GM12878 (cell line): ENCODE results near the gene CATSPER1. TPM values are rescaled to one million over a fixed set of nuclear protein-coding genes. Genes with fewer than 3 reads are reported as not detected.

Source experiments
- ATAC-seq: fragments of 200-7000 bp; cut with Tn5 transposase; 3 replicates; pipeline ENCODE4 v1.9.1; 2020; ENCODE audit warnings: mild to moderate bottlenecking, moderate library complexity
- BruUV-seq: library from RNA; stranded (reverse); fragments of 400-500 nt; replicated peaks from 2 replicates; lab custom pipeline; 2021; lab: Mats Ljungman, UMichigan
- CTCF ChIA-PET: fragments of 300-600 bp; sonication (Branson Sonifier 250); formaldehyde crosslinking; extraction: SDS; loops from one replicate; lab custom pipeline; 2021; ENCODE audit warnings: inconsistent platforms; lab: Yijun Ruan, JAX
- POLR2A ChIA-PET: fragments of 350-600 bp; formaldehyde crosslinking; extraction: SDS; loops from one replicate; lab custom pipeline; 2021; ENCODE audit warnings: inconsistent platforms; lab: Charles Lee
- RAD21 ChIA-PET: fragments of 300-600 bp; sonication (Branson Sonifier 250); formaldehyde crosslinking; loops from one replicate; lab custom pipeline; 2023; ENCODE audit warnings: antibody characterized with exemption; ENCODE audit not compliant: unreplicated experiment; lab: Charles Lee
- SMC1A ChIA-PET: fragments of 300-600 bp; sonication (Branson Sonifier 250); formaldehyde crosslinking; loops from one replicate; lab custom pipeline; 2023; ENCODE audit not compliant: unreplicated experiment, uncharacterized antibody; lab: Charles Lee
- DNase-seq: peaks from one replicate; pipeline ENCODE4 v3.0.0-alpha.2; 2011; ENCODE audit warnings: low read depth, low spot score
- FAIRE-seq: peaks from 3 replicates; lab custom pipeline; 2011; peaks lifted over from hg19 to GRCh38; lab: Jason Lieb, UNC
- H2AFZ ChIP-seq: 2 replicates; pipeline ENCODE4 v1.6.0; 2011; ENCODE audit warnings: low read depth, low read length, control low read depth; ENCODE audit not compliant: control insufficient read depth
- H3K27ac ChIP-seq: 2 replicates; pipeline ENCODE4 v1.5.1; 2011; ENCODE audit warnings: control low read depth; ENCODE audit not compliant: control insufficient read depth, insufficient read depth
- H3K27me3 ChIP-seq, 2 experiments: replicated peaks in 1 of 2; 2 replicates each; pipeline versions ENCODE4 v1.6.0 to v1.6.1; 2011; ENCODE audit warnings: low read length in 1 of 2; ENCODE audit not compliant: control insufficient read depth in 2 of 2, insufficient read depth in 2 of 2
- H3K36me3 ChIP-seq, 2 experiments: 2 replicates each; pipeline ENCODE4 v1.5.1; 2011; ENCODE audit warnings: low read length in 1 of 2; ENCODE audit not compliant: control insufficient read depth in 2 of 2, insufficient read depth in 2 of 2
- H3K4me1 ChIP-seq: 2 replicates; pipeline ENCODE4 v1.6.1; 2011; ENCODE audit warnings: mild to moderate bottlenecking, low read length, moderate library complexity, mixed read lengths; ENCODE audit not compliant: control insufficient read depth, insufficient read depth
- H3K4me2 ChIP-seq: 2 replicates; pipeline ENCODE4 v1.6.0; 2011; ENCODE audit warnings: control low read depth; ENCODE audit not compliant: control insufficient read depth, insufficient read depth
- H3K4me3 ChIP-seq: fragments of 200-600 bp; sonication (generic); 2 replicates; pipeline ENCODE4 v1.5.1; 2016
- H3K79me2 ChIP-seq: 2 replicates; pipeline ENCODE4 v1.6.0; 2011; ENCODE audit warnings: low read length; ENCODE audit not compliant: control insufficient read depth, insufficient read depth
- H3K9ac ChIP-seq: 2 replicates; pipeline ENCODE4 v1.8.0; 2011; ENCODE audit warnings: low read length, control low read depth, mixed read lengths; ENCODE audit not compliant: control insufficient read depth, insufficient read depth
- H3K9me3 ChIP-seq: replicated peaks from 3 replicates; pipeline ENCODE4 v1.5.1; 2011; ENCODE audit warnings: mild to moderate bottlenecking, low read length; ENCODE audit not compliant: control insufficient read depth, insufficient read depth
- H4K20me1 ChIP-seq: 2 replicates; pipeline ENCODE4 v1.6.0; 2011; ENCODE audit not compliant: control insufficient read depth, insufficient read depth
- HDAC6 ChIP-seq: fragments of 200-600 bp; sonication (generic); IDR thresholded peaks from one replicate; pipeline ENCODE4 v1.8.0; 2017; ENCODE audit warnings: antibody characterized with exemption; ENCODE audit not compliant: unreplicated experiment
- IRF5 ChIP-seq: fragments of 450-650 bp; IDR thresholded peaks from 2 replicates; pipeline ENCODE4 v1.6.1; 2017; ENCODE audit warnings: borderline replicate concordance
- JUND ChIP-seq: IDR thresholded peaks from 2 replicates; pipeline ENCODE4 v1.6.1; 2012; ENCODE audit warnings: low read depth, mild to moderate bottlenecking, low read length, improper control_type of control experiment, moderate library complexity
- WGBS: methylation state at CpG from one replicate; pipeline ENCODE4 v1.1.6; 2016; ENCODE audit warnings: low lambda C conversion rate; ENCODE audit not compliant: insufficient replicate concordance, insufficient coverage; ENCODE audit errors: missing lambda C conversion rate; 5-methylcytosine and 5-hydroxymethylcytosine counted together
- in situ Hi-C: fragments of 300-500 bp; cut with MboI; formaldehyde crosslinking; loops from 9 replicates; pipeline ENCODE4 v1.14.3; 2018; ENCODE audit warnings: mixed read lengths
- intact Hi-C: fragments of 100-400 bp; cut with micrococcal nuclease; formaldehyde crosslinking; loops from one replicate; pipeline ENCODE4 v1.14.2; 2022; ENCODE audit not compliant: unreplicated experiment
- polyA plus RNA-seq, 11 experiments: library from polyadenylated mRNA; depleted of rRNA in 4 of 11; unstranded in 6 of 11; stranded (reverse) in 5 of 11; fragments of >200 nt; fragmentation: Nextera tagmentation in 4 of 11; fragmentation: Illumina TruSeq in 1 of 11; extraction: Ambion mirVana in 4 of 11; extraction: Trizol in 1 of 11; gene quantifications; 1 replicate in 1 of 11; 2 replicates in 10 of 11; pipeline versions ENCODE4 v1.2.1 to v1.2.3, GENCODE V29; 2011 to 2016; ENCODE audit warnings: inconsistent platforms in 2 of 11, missing spikeins in 2 of 11, low read depth in 1 of 11
- total RNA-seq, 4 experiments: library from RNA; depleted of rRNA in 3 of 4; stranded (reverse); fragments of >200 nt in 3 of 4; fragmentation: Illumina TruSeq in 1 of 4; extraction: Trizol in 1 of 4; gene quantifications; 2 replicates each; pipeline versions ENCODE4 v1.2.1 to v1.2.3, GENCODE V29; 2013 to 2021
- TF ChIP-seq, protein P1 (sequence below): IDR thresholded peaks from 2 replicates; pipeline ENCODE4 v1.6.1; 2011; ENCODE audit warnings: low read depth, mild to moderate bottlenecking, low read length, moderate library complexity, borderline replicate concordance; ENCODE audit errors: extremely low read depth
- TF ChIP-seq, protein P2 (sequence below): IDR thresholded peaks from 2 replicates; pipeline ENCODE4 v1.6.1; 2012; ENCODE audit warnings: improper control_type of control experiment, low read depth, low read length; ENCODE audit not compliant: insufficient replicate concordance

Gene CATSPER1
- total and polyA plus RNA-seq, 10 of the 15 experiments (the other 5 are each of a cell fraction or from before 2014, with no cell fraction given) = 0.02 to 0.05 TPM; not detected in 8

DNA sequence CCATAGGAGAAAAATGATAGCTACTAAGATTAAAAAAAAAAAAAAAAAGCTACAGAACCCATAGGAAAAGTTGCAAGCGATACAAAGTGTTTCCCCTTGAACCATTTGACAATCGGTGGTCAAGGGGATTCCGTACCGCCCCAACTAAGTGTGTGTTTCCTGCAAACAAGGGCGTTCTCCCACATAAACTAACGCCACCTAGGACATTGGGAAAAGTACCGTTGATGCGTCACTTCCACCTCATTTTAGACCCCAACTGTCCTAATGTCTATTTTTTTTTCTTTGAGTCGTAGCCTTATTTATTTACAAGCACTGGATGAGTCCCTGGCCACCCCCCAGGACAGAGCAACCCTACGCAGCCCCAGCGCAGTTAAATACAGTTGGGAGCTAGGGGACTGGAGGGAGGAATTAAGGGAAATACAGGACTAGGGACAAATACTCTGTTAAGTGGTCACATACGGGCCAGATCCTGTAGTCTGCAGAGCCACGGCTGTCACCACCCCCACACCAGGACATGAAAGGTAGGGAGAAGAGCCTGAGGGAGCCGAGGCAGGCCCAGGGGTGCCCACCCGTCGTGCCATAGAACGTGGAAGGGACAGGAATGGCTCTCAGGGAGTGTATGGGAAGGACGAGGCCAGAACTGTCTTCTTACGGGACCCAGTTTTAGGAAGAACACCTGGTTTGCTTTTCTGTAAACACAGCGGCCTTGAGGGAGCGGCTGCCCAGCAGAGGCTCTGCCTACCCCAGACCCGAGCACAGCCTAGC, 43.3 kb downstream of the CATSPER1 start:
- Histone ChIP-seq H4K20me1 (no peaks in the 10 kb centered on the region), H3K27ac (no peak overlapping the region), H3K4me1 (no peaks in the 10 kb centered on the region), H3K79me2 (no peaks in the 10 kb centered on the region), H3K9ac (no peak overlapping the region), H3K27me3 (no peaks in the 10 kb centered on the region), H3K4me2 (no peak overlapping the region), H3K9me3 (no peaks in the 10 kb centered on the region), H3K4me3 (no peak overlapping the region), H3K36me3 (peaks cover 0 to 5% of the 10 kb centered on the region in 2 experiments; a peak in 3 of 4 replicates), H2AFZ (no peak overlapping the region)
- BruUV-seq = no TSS peak
- no peak for FAIRE-seq
- intact Hi-C loops = no loop called here
- 68% methylated on average over 22 of the region's 22 CpGs for WGBS
- in situ Hi-C loops = no loop called here
- ChIA-PET SMC1A (interaction anchor here (0.6 to 4.4 kb wide), 2 partner anchors 98 to 318 kb away, joined by 3 to 28 read pairs; no protein-coding TSS in a partner anchor), POLR2A (interaction anchor here (0.6 kb wide), 1 partner anchor 22 kb away, joined by 3 read pairs; no protein-coding TSS in a partner anchor), CTCF (interaction anchor here (0.6 to 4.8 kb wide), 2 partner anchors 98 to 166 kb away, joined by 3 to 51 read pairs; no protein-coding TSS in a partner anchor), RAD21 (interaction anchor here (1.9 kb wide), 1 partner anchor 93 kb away, joined by 5 read pairs; the partner anchor contains the start of gene CCDC85B)
- TF ChIP-seq HDAC6 (no peak), IRF5 (no peak), JUND (no peak)
- TF ChIP-seq, protein P1, sequence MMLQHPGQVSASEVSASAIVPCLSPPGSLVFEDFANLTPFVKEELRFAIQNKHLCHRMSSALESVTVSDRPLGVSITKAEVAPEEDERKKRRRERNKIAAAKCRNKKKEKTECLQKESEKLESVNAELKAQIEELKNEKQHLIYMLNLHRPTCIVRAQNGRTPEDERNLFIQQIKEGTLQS = no peak
- TF ChIP-seq, protein P2, sequence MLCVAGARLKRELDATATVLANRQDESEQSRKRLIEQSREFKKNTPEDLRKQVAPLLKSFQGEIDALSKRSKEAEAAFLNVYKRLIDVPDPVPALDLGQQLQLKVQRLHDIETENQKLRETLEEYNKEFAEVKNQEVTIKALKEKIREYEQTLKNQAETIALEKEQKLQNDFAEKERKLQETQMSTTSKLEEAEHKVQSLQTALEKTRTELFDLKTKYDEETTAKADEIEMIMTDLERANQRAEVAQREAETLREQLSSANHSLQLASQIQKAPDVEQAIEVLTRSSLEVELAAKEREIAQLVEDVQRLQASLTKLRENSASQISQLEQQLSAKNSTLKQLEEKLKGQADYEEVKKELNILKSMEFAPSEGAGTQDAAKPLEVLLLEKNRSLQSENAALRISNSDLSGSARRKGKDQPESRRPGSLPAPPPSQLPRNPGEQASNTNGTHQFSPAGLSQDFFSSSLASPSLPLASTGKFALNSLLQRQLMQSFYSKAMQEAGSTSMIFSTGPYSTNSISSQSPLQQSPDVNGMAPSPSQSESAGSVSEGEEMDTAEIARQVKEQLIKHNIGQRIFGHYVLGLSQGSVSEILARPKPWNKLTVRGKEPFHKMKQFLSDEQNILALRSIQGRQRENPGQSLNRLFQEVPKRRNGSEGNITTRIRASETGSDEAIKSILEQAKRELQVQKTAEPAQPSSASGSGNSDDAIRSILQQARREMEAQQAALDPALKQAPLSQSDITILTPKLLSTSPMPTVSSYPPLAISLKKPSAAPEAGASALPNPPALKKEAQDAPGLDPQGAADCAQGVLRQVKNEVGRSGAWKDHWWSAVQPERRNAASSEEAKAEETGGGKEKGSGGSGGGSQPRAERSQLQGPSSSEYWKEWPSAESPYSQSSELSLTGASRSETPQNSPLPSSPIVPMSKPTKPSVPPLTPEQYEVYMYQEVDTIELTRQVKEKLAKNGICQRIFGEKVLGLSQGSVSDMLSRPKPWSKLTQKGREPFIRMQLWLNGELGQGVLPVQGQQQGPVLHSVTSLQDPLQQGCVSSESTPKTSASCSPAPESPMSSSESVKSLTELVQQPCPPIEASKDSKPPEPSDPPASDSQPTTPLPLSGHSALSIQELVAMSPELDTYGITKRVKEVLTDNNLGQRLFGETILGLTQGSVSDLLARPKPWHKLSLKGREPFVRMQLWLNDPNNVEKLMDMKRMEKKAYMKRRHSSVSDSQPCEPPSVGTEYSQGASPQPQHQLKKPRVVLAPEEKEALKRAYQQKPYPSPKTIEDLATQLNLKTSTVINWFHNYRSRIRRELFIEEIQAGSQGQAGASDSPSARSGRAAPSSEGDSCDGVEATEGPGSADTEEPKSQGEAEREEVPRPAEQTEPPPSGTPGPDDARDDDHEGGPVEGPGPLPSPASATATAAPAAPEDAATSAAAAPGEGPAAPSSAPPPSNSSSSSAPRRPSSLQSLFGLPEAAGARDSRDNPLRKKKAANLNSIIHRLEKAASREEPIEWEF = no peak
- ATAC-seq = no peak
- DNase-seq = no peak
